Esophagus squamous epithelium (tissue), 5 donors: ENCODE measurements around the gene BACH2. TPM values are rescaled to one million over a fixed set of nuclear protein-coding genes. Genes with fewer than 3 reads are reported as not detected.

Experiments
- DNase-seq: peaks from one replicate; lab custom pipeline; 2025; lab: John Stamatoyannopoulos, UW
- H3K27ac ChIP-seq, 4 donors: fragments of 200-600 bp; sonication (generic); one replicate each; pipeline ENCODE4 v1.5.1; 2016 to 2019; ENCODE audit warnings: mild to moderate bottlenecking in 1 of 4
- H3K27me3 ChIP-seq, 4 donors: fragments of 200-600 bp; sonication (generic); 1 replicate in 3 of 4; 2 replicates in 1 of 4; pipeline versions ENCODE4 v1.5.1 to v1.6.0; 2017 to 2021; ENCODE audit warnings: antibody characterized with exemption in 1 of 4
- H3K36me3 ChIP-seq, 3 donors: fragments of 200-600 bp; sonication (generic); one replicate each; pipeline ENCODE4 v1.5.1; 2016 to 2019
- H3K4me1 ChIP-seq, 3 donors: fragments of 200-600 bp; sonication (generic); one replicate each; pipeline ENCODE4 v1.5.1; 2017 to 2019
- H3K4me3 ChIP-seq, 4 donors: fragments of 200-600 bp; sonication (generic); 1 replicate in 3 of 4; 2 replicates in 1 of 4; pipeline ENCODE4 v1.5.1; 2016 to 2019; ENCODE audit warnings: mild to moderate bottlenecking in 2 of 4, moderate library complexity in 1 of 4
- H3K9me3 ChIP-seq, 3 donors: fragments of 200-600 bp; sonication (generic); one replicate each; pipeline ENCODE4 v1.5.1; 2016 to 2019
- POLR2A ChIP-seq, 4 donors: fragments of 450-650 bp; IDR thresholded peaks; one replicate each; pipeline ENCODE4 v1.6.1; 2017; ENCODE audit warnings: antibody characterized with exemption in 4 of 4, mild to moderate bottlenecking in 4 of 4, moderate library complexity in 3 of 4
- WGBS, 2 donors: methylation state at CpG; one replicate each; pipeline ENCODE4 v1.1.5; 2018; 5-methylcytosine and 5-hydroxymethylcytosine counted together
- intact Hi-C: fragments of 100-400 bp; cut with DNase I; formaldehyde crosslinking; loops from one replicate; pipeline ENCODE4 v1.15.0; 2022
- total RNA-seq, 4 donors: library from RNA; depleted of rRNA; stranded (reverse); fragments of >200 nt; gene quantifications; one replicate each; pipeline ENCODE4 v1.1.0, GENCODE V29; 2016
- TF ChIP-seq, protein P1 (sequence below), 6 experiments: fragments of 450-650 bp in 4 of 6; fragments of 200-600 bp in 2 of 6; sonication (generic) in 2 of 6; IDR thresholded peaks; one replicate each; pipeline ENCODE4 v1.5.1; 2016 to 2019; ENCODE audit warnings: antibody characterized with exemption in 6 of 6, mild to moderate bottlenecking in 4 of 6, moderate library complexity in 4 of 6
- donor health status: DM: yes; HTN: yes; CAD: no.

BACH2 gene
- total RNA-seq, 4 donors from 2014 or later, result 0.22 to 6.1 (median 0.66) TPM

DNA sequence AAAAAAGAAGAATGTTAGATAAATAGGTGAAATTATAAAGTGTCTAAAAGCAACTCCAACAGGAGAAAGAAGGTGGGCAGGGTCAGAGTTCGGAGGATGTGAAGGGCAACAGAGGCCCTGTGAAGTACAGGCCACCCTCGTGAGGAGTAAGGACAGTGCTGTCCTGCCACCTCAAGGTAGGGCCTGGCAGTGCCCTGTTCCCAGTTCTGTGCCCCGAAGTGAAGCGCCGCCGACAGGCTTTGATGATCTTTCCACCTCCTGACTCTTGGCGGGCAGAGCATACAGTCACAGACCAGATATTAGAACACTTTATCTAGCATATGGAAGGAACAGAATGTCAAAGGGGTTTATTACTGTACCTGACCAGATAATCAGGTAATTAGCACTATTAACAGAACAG, 326.6 kb downstream of the BACH2 start:
- no peaks in the 10 kb centered on the region for H3K4me1 ChIP-seq
- WGBS, 2 donors, result 84% methylated on average over 7 of the region's 7 CpGs
- no peak overlapping the region for H3K27ac ChIP-seq
- H3K36me3 ChIP-seq, result no peaks in the 10 kb centered on the region
- H3K9me3 ChIP-seq, result no peaks in the 10 kb centered on the region
- intact Hi-C loops, result no loop called here
- no peak for DNase-seq
- no peaks in the 10 kb centered on the region for H3K27me3 ChIP-seq
- no peak overlapping the region for H3K4me3 ChIP-seq
- TF ChIP-seq, protein P1, sequence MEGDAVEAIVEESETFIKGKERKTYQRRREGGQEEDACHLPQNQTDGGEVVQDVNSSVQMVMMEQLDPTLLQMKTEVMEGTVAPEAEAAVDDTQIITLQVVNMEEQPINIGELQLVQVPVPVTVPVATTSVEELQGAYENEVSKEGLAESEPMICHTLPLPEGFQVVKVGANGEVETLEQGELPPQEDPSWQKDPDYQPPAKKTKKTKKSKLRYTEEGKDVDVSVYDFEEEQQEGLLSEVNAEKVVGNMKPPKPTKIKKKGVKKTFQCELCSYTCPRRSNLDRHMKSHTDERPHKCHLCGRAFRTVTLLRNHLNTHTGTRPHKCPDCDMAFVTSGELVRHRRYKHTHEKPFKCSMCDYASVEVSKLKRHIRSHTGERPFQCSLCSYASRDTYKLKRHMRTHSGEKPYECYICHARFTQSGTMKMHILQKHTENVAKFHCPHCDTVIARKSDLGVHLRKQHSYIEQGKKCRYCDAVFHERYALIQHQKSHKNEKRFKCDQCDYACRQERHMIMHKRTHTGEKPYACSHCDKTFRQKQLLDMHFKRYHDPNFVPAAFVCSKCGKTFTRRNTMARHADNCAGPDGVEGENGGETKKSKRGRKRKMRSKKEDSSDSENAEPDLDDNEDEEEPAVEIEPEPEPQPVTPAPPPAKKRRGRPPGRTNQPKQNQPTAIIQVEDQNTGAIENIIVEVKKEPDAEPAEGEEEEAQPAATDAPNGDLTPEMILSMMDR (IDR thresholded peaks at IDR 0.05), result no peak
- no peak for TF ChIP-seq POLR2A (IDR thresholded peaks at IDR 0.05)

DNA sequence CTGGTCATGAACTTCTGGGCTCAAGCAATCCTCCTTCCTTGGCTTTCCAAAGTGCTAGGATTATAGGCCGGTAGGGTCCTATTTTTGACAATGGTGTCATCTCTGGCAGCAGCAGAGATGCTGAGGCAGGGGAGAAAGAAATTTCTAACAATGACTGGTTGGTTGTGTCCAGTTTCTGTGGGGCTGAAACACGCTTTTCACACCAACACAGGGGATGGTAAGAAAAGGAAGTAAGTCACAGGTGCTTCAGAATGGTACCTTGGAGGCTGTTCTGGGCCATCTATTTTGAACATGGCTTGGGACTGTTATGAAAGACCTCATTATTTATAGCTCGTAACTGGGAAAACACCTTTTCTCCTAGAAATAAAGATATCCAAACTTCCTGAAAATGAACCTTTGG, 329.7 kb downstream of the BACH2 start:
- no peak for DNase-seq
- H3K36me3 ChIP-seq, result no peaks in the 10 kb centered on the region
- H3K27ac ChIP-seq, result no peak overlapping the region
- TF ChIP-seq, protein P1 (IDR thresholded peaks at IDR 0.05), result no peak
- TF ChIP-seq POLR2A (IDR thresholded peaks at IDR 0.05), result no peak
- no peak overlapping the region for H3K4me3 ChIP-seq
- intact Hi-C loops, result no loop called here
- WGBS, 2 donors, result 78 to 91% methylated on average over 3 of the region's 3 CpGs
- H3K27me3 ChIP-seq, result no peaks in the 10 kb centered on the region
- H3K9me3 ChIP-seq, result no peaks in the 10 kb centered on the region
- no peaks in the 10 kb centered on the region for H3K4me1 ChIP-seq

DNA sequence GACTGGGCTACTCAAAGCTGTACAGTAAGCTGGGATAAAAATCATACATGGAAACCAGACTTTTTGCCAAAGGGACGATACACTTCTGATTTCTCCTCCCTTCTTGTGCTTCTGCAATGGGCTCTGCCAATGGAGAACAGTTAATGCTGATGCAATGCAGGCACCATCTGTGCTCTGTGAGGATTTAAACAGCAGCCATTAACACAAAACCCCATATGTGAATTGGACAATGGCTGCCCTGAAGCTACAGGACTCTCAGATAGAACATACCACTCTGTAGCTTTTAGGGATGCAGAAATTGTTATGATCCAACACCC, 330.5 kb downstream of the BACH2 start:
- Histone ChIP-seq H3K36me3 (no peaks in the 10 kb centered on the region), H3K9me3 (no peaks in the 10 kb centered on the region), H3K4me1 (no peaks in the 10 kb centered on the region), H3K27me3 (no peaks in the 10 kb centered on the region), H3K27ac (no peak overlapping the region), H3K4me3 (no peak overlapping the region)
- no peak for DNase-seq
- no peak for TF ChIP-seq POLR2A (IDR thresholded peaks at IDR 0.05)
- TF ChIP-seq, protein P1 (IDR thresholded peaks at IDR 0.05), result no peak
- WGBS, 2 donors, result 50 to 67% methylated on average over 1 of the region's 1 CpG
- intact Hi-C loops, result no loop called here

DNA sequence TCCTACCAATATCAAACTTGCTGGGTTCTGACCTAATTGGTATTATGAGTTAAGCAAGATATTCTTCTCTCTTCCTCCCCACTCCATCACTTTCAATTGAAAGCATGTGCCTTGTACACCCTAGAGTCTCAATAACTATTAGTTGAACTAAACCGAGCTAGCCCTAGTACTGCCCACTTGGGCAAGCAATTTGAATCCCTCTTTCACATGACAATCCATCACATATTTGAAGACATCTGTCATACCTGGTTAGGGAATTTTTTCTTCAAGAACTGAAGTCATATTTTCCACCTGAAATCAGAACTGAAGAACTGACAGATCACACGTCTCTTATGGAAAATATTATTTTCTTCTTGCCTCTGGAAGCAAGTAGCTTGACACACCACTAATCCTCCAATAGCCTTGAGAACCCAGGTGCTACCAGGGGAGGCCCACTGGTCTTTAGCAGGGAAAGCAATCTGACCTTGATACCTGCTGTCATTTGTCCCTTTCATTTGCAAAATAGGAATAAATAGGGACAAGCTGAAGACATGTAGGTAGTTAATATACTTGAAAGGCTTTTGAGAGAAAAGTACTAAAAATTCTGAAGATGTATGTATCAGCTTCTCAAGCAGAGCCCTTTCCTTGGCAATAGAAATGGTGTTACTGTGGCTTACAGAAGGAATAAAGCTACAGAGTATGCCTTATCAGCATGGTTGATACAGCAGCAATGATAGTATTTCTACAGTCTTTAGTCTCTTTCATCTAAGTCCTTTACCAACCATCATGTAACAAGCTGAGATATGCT, 331.0 kb downstream of the BACH2 start:
- H3K27ac ChIP-seq, result no peak overlapping the region
- H3K36me3 ChIP-seq, result no peaks in the 10 kb centered on the region
- no peaks in the 10 kb centered on the region for H3K9me3 ChIP-seq
- H3K4me3 ChIP-seq, result no peak overlapping the region
- intact Hi-C loops, result no loop called here
- H3K4me1 ChIP-seq, result no peaks in the 10 kb centered on the region
- 82% methylated on average over 2 of the region's 2 CpGs for WGBS, 2 donors
- DNase-seq, result no peak
- TF ChIP-seq POLR2A (IDR thresholded peaks at IDR 0.05), result no peak
- TF ChIP-seq, protein P1 (IDR thresholded peaks at IDR 0.05), result no peak
- H3K27me3 ChIP-seq, result no peaks in the 10 kb centered on the region

DNA sequence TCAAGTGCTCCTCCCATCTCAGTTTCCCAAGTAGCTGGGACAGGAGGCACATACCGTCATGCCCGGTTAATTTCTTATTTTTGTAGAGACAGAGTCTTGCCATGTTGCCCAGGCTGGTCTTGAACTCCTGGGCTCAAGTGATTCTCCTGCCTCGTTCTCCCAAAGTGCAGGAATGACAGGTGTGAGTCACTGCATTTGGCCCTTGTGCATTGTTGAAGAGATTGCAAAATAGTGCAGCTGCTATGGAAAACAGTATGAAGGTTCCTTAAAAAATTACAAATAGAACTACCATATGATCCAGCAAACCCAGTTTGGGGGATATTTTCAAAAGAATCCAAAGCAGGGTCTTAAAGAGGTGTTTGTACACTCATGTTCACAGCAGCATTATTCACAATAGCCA, 333.3 kb downstream of the BACH2 start:
- DNase-seq, result no peak
- WGBS, 2 donors, result 71 to 93% methylated on average over 2 to 3 of the region's 3 CpGs

More for the DNA sequence above, 333.3 kb downstream of the BACH2 start:
- Histone ChIP-seq H3K9me3 (no peaks in the 10 kb centered on the region), H3K36me3 (no peaks in the 10 kb centered on the region), H3K4me3 (no peak overlapping the region), H3K27ac (no peak overlapping the region), H3K27me3 (no peaks in the 10 kb centered on the region), H3K4me1 (no peaks in the 10 kb centered on the region)
- intact Hi-C loops, result no loop called here
- TF ChIP-seq POLR2A (IDR thresholded peaks at IDR 0.05), result no peak
- TF ChIP-seq, protein P1 (IDR thresholded peaks at IDR 0.05), result no peak
